GM18907 (cell line): ENCODE measurements around the gene DGKQ.

Experiments used
- ATAC-seq: cut with Tn5 transposase; IDR thresholded peaks from one replicate; pipeline ENCODE4 v1.9.1; 2021; ENCODE audit warnings: mild to moderate bottlenecking, moderate library complexity; ENCODE audit not compliant: unreplicated experiment

DGKQ gene

DNA sequence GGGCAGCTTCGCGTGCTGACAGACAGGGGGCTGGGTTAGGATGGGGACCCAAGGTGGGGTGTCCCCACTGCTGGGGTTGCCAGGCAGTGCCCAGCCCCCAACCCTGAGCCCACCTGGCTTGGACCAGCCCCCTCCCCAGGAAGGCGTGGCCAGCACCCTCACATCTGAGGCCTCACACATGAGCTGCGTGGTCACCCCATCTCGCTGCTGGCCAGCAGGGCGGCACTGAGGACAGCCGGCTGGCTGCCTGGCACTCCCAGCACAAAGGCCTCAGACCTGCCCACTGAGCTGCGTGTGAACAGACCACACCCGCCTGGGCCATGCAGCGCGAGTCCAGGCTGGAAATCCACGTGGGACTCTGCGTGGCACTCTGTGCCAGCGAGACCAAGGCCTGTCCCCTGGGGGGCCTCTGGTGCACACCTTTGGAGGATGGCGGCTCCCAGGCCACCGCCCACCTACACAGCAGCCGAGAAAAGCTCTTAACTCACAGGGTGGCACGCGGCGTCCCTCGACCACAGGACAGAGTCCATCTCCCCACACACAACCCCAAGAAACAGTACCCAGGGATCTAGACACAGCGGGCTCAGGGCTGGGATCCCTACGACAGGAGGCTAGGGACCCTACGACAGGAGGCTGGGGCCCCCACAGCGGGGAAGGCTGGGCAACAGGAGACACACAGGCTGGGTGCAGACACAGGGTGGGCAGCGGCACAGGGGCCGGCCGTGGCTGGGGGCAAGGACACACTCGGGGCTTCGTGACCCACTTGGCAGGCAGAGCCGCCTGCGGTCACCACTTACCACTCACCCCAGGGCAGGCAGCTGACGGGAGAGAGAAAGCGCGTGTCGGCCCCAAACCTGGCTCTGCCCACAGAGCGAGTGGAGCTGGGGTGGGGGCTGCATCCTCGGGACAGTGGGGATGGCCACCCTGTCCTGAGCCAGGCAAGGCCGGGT, 9.8 kb downstream of the DGKQ start:
- no peak for ATAC-seq

DNA sequence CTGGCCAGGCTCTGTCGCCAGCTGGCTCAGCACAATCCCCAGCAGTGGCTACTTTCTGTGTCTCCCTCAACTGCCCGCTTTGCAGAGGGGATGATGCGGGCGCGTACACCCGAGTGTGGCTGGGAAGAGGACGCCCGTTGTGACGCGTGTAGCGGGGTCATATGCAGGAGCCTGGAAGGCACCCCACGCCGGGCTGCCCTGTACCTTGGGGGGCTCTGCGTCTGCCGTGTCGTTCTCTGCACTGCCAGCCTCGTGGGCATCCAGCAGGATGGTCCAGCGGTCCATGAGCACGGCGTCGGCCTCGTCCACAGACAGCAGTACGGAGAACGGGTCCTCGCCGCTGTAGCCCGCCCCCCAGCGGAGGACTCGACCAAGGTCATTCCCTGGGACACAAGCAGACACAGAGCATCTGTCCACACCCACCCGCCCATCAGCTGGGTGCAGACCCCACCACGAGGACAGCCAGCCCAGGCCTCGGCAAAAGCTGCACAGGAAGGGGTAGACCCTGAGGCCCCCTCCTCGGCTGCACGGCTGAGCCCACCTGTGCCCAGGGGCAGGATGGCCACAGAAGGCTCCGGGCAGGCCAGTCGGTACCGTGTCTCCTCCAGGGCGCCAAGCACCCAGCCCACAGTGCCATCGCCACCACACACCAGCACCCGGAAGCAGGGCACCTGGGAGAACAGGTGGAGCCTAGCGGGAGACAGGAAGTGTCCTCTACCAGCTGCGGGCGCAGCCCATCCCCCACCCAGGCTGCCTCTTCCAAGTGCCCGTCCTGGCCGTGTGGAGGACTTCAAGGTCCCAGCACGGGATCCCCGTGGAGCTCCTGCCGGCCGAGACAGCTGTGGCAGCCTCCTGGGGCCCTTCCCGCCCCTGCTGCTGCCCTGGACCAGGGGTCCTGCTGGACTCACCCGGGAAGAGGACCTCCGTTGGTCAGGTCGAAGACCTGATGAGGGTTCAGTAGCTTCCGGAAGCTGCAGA, 10.8 kb downstream of the DGKQ start:
- ATAC-seq = no peak

DNA sequence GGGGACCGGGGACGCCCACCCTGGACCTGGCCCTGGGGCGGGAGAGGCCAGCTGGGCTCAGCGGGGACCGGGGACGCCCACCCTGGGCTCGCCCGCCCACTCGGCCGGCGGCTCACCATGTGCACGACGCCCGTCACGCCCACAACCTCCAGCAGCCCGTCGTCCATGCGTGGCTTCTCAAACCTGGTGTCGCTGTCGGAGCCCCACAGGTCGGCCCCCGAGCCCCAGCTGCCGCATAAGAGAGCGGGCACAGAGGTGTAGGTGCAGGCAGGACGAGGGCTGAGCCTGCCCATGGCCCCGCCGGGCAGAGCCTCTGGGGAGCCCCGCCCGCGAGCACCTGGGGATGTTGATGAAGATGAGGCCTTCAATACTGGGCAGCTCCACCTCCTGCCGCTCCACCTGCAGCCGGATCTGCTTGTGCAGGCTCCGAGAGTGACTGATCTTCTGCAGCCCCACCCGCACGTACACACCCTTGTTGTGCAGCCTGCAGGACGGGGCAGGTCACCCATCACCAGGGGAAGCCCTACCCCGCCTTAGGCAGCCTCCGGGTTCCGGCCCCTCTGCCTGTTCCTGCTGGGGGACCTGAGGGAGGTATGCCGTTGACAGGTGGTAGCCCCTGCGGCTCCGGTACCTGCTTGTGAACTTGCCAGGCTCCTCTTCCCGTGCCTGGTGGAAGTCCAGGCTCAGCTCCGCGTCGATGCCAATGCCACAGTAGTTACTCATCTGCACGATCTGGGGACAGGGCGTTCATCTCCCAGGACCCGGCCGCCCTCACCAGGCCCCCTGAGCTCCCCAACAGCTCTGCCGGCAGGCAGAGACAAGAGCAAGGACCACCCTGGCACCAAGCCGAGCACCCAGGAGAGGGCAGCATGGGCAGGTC, 11.8 kb downstream of the DGKQ start:
- no peak for ATAC-seq

DNA sequence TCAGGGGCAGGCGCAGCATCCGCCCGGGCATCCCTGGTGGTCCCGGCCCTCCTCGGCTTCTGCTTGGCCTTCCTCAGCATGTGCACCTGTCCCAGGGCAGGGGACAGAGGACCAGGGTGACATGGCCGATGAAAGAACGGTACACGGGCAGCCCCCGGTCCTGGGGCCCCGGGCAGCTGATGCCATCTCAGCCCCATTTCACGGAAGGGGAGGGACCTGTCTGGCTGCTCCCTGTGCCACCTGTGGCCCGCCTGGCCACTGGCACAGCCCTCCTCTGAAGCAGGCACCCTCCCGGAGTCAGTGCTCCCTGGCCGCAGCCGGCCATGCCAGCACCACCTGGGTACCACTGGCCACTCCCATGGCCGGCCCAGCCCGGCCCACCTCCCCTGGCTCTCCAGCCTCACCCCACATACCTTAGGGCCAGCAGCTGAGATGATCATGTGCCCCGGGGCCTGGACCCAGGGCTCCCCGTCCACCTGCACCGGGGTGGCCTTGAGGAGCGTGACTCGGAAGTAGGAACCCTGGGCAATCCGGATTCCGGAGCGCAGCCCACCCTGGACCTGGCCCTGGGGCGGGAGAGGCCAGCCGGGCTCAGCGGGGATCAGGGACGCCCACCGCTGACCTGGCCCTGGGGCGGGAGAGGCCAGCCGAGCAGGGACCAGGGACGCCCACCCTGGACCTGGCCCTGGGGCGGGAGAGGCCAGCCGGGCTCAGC, 12.6 kb downstream of the DGKQ start:
- ATAC-seq = no peak

DNA sequence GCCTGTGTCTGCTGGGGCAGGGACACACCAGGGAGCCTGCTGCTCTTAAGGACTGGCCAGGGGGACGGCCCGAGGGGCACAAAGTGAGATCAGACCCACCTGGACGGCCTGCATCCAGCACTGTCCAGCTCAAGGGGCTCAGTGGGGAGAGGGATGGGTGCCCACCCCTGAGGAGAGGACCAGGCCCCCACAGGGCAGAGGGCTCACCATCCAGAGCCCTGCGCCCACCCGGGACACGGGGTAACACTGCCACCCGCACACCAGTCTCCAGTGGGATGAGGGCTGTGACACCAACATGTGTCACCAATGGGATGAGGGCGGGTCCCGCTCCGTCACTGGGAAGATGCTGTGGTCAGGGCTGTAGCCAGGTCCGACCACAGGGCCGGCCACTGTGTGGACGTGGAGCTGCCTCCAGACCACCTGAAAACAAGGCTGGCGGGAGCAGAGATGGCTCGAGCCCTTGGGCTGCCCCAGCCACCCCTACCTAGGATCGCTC, 13.2 kb downstream of the DGKQ start:
- no peak for ATAC-seq

DNA sequence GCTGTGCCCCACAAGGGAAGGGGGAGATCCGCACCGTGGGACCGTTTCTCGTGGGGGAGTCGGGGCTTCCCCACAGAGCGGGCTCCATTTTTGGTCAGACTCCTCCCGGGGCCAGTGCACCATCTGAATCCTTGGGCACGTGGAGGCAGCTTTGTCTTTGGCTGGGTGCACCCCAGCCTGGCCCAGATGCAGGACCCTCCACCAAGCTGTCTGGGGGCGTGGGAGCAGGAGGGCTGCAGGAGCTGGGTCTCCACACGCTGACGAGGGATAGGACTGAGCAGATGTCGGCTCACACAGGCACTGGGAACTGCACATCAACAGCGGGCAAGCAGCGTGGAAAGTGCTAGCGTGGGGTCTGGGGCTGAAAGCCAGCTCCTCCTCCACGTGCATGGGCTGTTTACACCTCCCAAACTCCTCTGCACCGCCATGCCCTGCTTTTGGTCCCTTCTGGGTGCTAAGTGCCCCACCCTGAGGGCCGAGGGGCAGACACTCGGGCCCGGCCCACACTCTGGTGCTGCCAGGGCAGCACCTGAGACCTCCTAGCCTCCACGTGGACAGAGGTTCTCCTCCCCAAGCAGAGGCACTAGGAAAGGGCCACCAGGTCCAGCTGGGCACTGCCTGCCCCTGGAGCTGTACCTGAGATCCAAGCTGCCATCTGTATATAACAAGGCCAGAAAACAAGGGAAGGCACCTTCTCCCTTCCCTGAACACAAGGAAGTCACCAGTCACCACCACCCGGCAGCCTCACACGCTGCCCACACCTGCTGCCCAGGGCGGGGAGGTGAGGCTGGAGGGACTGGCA, 13.8 kb downstream of the DGKQ start:
- ATAC-seq = no peak

DNA sequence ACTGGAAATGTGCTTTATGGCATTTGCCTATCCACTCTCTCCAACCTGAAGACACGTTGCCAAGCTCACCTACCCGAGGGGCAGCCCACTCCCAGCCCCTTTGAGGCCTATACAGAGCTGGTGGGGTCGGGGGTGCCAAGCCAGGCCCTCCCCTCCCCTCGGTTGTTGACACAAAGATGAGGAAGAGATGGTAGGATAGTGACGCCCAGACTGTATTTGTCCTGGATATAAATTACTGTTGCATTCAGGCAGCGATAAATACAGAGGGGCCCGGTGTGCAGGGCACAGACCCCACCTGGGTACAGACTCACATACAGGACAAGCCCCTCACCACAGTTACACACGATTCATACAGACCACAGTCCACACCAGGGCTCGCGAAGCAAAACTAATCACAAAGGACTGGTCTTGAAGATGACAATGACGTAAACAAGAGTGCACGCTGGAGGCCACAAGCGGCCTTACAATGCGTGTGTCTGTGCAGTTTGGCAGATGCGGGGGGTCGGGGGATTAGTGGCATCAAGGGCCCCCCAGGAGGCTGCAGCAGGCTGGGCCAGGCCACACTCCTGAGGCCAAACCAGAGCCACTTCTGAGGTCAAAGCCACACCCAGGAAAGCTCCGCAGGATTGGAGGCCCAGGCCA, 14.6 kb downstream of the DGKQ start:
- ATAC-seq = no peak

DNA sequence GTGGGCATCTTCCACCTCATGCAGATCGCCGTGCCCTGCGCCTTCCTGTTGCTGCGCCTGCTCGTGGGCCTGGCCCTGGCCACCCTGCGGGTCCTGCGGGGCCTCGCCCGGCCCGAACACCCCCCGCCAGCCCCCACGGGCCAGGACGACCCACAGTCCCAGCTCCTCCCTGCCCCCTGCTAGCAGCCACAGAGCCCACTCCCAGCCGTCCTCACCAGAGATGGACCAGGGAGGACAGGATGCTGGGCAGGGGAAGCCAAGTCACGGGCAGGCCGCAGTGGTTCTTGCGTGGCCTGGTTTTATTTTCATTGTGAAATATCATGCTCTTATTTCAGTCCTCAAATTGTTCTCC, 15.1 kb downstream of the DGKQ start:
- no peak for ATAC-seq

DNA sequence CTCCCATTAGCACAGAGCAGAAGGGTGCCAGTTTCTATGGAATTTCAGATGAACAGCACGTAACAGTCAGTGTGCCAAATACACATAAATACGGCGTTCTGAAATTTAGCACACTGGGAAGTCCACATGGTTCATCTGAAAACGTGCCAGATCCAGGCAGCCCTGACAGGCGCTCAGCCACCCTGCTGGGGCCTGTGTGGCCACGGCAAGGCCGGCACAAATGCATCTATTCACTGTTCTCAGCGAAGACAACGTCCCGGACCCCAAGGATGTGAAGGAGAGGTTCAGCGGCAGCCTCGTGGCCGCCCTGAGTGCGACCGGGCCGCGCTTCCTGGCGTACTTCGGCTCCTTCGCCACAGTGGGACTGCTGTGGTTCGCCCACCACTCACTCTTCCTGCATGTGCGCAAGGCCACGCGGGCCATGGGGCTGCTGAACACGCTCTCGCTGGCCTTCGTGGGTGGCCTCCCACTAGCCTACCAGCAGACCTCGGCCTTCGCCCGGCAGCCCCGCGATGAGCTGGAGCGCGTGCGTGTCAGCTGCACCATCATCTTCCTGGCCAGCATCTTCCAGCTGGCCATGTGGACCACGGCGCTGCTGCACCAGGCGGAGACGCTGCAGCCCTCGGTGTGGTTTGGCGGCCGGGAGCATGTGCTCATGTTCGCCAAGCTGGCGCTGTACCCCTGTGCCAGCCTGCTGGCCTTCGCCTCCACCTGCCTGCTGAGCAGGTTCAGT, 15.6 kb downstream of the DGKQ start:
- ATAC-seq = no peak

DNA sequence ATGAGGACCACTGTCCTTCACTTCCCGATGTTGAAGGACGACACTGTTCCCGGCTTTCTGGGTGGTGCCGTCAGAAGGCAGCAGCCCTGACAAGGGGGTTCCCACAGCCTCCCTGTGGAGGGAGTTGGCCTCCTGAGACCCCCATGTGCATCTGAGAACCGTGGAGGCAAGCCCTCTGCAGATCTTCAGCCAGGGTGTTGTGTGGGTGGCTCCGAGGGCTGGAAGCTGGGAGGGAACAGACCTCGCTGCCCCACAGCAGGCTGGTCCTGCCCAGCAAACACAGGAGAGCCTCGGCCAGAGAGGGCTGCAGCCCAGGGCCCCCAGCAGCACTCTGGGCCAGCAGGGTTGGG, 16.2 kb downstream of the DGKQ start:
- no peak for ATAC-seq

DNA sequence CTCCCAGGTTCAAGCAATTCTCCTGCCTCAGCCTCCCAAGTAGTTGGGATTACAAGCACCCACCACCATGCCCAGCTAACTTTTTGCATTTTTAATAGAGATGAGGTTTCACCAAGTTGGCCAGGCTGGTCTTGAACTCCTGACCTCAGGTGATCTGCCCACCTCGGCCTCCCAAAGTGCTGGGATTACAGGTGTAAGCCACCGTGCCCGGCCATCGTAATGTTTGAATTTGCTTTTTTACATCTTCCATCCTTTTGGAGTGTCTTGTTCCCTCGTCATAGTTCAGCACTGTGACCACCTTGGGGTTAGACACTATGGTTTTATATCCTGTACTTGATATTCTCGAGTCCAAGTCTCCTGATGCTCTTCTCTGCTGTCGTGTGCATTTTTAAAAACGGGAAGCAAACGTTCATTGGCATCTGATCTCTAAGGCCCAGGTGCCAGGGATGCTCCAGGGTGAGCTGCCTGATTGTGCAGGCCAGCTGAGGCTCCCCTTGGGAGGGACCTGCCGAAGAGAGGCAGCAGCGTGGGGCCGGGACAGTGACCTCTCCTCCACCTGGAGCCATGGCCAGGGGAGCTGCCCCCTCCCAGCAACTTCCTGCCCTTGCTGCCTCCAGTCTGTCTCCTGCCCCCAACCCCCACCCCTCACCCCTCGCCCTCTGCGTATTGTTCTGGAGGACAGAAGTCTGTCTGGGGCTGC, 16.7 kb downstream of the DGKQ start:
- ATAC-seq = no peak

DNA sequence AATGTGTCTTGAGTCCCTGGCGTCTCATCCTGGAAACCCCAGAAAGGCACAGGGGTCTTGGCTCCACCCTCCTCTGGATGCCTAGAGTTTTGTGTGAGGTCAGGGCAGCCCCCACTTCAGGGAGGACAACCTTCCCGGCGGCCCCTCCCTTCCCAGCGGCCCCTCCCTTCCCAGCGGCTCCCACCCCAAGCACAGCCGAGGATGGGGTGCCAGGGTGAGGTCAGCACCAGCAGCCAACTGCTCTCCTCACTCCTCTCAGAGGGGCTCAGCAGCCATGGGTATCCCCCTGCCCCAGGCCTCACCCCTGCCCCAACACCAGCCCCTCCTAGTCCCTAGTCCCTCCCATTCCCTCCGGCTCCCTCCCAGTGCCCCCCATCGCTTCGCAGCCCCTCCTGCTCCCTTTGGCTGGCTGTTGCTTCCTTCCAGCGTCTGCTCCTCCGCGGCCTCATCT, 17.4 kb downstream of the DGKQ start:
- no peak for ATAC-seq

DNA sequence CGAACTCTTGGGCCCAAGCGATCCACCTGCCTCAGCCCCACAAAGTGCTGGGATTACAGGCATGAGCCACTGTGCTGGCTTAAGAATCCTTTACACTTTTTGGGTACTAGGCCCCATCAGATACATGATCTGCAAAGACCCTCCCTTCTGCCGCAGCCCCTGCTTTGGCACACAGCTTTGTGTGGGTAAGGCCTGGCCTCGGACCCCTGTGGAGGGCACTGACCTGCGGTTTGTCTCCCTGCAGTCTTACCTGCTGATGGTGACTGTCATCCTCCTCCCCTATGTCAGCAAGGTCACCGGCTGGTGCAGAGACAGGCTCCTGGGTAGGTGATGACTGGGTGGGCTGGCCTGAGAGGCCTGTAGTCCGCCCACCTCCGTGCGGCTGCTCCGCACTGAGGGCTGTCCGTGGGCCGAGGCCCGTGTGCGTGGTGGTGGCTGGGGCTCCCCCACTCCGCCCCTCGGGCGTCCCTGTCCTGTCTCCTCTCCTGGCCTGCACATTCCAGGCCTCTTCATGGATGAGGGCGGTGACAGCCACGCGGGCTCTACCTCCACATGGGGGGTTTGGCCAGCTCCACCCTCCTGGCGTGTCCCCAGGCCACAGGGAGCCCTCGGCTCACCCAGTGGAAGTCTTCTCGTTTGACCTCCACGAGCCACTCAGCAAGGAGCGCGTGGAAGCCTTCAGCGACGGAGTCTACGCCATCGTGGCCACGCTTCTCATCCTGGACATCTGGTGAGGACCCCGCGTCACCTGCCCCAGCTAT, 18.0 kb downstream of the DGKQ start:
- ATAC-seq = no peak

DNA sequence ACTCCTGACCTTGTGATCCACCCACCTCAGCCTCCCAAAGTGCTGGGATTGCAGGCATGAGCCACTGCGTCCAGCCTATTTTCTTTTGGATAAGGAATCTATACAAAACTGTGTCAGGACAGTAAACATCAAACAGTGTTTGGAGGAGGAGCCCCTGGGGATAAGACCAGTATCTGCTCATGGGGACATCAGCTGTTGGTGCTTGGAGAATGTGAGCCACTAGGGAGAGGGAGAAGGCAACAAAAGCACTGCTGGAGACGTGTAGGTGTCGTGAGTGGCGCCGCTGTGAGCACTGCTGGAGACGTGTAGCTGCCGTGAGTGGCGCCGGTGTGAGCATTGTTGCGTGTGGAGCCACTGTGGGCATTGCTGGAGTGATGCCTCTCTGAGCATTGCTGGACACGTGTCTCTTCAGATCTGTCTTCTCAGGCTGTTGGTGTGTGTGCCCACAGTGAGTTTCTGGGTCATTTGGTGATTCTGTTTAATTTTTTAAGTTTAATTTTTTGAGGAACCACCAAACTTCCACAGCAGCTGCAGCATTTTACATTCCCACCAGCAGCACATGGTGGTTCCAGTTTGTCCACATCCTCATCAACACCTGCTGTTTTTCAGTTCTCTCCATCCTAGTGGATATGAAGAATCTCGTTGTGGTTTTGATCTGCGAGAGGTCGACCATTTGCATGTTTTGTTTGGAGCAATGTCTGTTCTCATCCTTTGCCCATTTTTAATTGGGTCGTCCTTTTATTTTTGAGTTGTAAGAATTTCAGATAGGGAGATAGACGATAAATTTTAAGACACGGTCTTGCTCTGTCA, 19.0 kb downstream of the DGKQ start:
- no peak for ATAC-seq

DNA sequence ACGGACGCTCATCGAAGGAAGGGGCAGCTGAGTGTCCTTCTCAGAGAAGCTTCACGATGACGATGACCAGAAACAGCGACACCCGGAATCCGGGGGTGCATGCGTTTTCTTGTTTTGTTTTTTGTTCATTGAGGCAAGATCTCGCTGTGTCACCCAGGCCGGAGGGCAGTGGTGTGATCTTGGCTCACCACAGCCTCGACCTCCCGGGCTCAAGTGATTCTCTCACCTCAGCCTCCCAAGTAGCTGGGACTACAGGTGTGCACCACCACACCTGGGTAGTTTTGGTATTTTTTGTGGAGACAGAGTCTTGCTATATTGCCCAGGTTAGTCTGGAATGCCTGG, 19.8 kb downstream of the DGKQ start:
- ATAC-seq = no peak
